ENCODE data around the gene TSPAN16. TPM values are rescaled to one million over a fixed set of nuclear protein-coding genes. Genes with fewer than 3 reads are reported as not detected.
A peak's percentile ranks its signal among the peaks of the same experiment; 100 is the strongest.

TSPAN16 gene
- total RNA-seq, 1 experiment from 2014 or later: not detected

- H3K27me3 Mint-ChIP-seq (ENCODE audit: insufficient read depth, unreplicated experiment): no peaks in the 10 kb centered on the region
- H3K4me1 Mint-ChIP-seq (ENCODE audit: low read depth, unreplicated experiment): peaks cover 44% of the 10 kb centered on the region
- H3K27ac Mint-ChIP-seq (ENCODE audit: unreplicated experiment): peak overlapping the region; percentile 87
- DNase-seq: peak; percentile 83 to 86
- H3K36me3 ChIP-seq (ENCODE audit: control insufficient read depth, insufficient read depth, low read length): no peaks in the 10 kb centered on the region
- ChIA-PET CTCF (interaction anchor here (0.6 to 0.8 kb wide), 3 partner anchors 21 to 117 kb away, joined by 3 to 5 read pairs (median 4); no protein-coding TSS in a partner anchor), POLR2A (interaction anchor here (0.6 kb wide), 1 partner anchor 663 kb away, joined by 8 read pairs; no protein-coding TSS in a partner anchor)
- no TSS peak for BruUV-seq (replicated peaks)
- peaks cover 23% of the 10 kb centered on the region for H3K36me3 Mint-ChIP-seq (ENCODE audit: insufficient read depth, unreplicated experiment)
- no peak for TF ChIP-seq CTCF (IDR thresholded peaks at IDR 0.05; ENCODE audit: insufficient read depth in 1 of 2, low read depth in 1 of 2, low read length in 1 of 2, severe bottlenecking in 1 of 2, unreplicated experiment in 1 of 2)
- H3K4me1 ChIP-seq: peaks cover 46% of the 10 kb centered on the region
- intact Hi-C loops (cut with micrococcal nuclease; ENCODE audit: unreplicated experiment): loop anchor here (1.0 kb wide), 1 partner anchor 11 kb away; no protein-coding TSS in a partner anchor
- peak overlapping the region; percentile 12 for H3K4me3 Mint-ChIP-seq (ENCODE audit: unreplicated experiment)
- H3K9me3 Mint-ChIP-seq (ENCODE audit: unreplicated experiment): no peaks in the 10 kb centered on the region
- H3K4me3 ChIP-seq (ENCODE audit: low read depth, low read length): no peak overlapping the region
- H3K27me3 ChIP-seq (replicated peaks; ENCODE audit: control insufficient read depth, insufficient read depth, low read length): no peaks in the 10 kb centered on the region
- no peaks in the 10 kb centered on the region for H3K9me3 ChIP-seq
These were observed 31.3 kb upstream of the TSPAN16 start for GRCh38 chr19:11264452-11265176.

GRCh38 chr19:11265177-11265784 lies 30.7 kb upstream of the TSPAN16 start:
- H3K4me1 ChIP-seq: peaks cover 46% of the 10 kb centered on the region

More at GRCh38 chr19:11265177-11265784, 30.7 kb upstream of the TSPAN16 start:
- intact Hi-C loops (cut with micrococcal nuclease; ENCODE audit: unreplicated experiment): loop anchor here (1.0 kb wide), 1 partner anchor 10 kb away; no protein-coding TSS in a partner anchor
- no peaks in the 10 kb centered on the region for H3K27me3 Mint-ChIP-seq (ENCODE audit: insufficient read depth, unreplicated experiment)
- peaks cover 44% of the 10 kb centered on the region for H3K4me1 Mint-ChIP-seq (ENCODE audit: low read depth, unreplicated experiment)
- ChIA-PET CTCF (interaction anchor here (0.6 to 1.6 kb wide), 4 partner anchors 28 to 170 kb away, joined by 3 to 5 read pairs (median 4); partner anchors contain the start of gene PRKCSH), POLR2A (interaction anchor here (1.0 to 1.4 kb wide), 5 partner anchors 9 to 153 kb away, joined by 3 to 5 read pairs (median 3); no protein-coding TSS in a partner anchor)
- H3K27me3 ChIP-seq (replicated peaks; ENCODE audit: control insufficient read depth, insufficient read depth, low read length): no peaks in the 10 kb centered on the region
- peak overlapping the region; percentile 12 for H3K4me3 Mint-ChIP-seq (ENCODE audit: unreplicated experiment)
- no peaks in the 10 kb centered on the region for H3K9me3 Mint-ChIP-seq (ENCODE audit: unreplicated experiment)
- TSS peak; percentile 92 for BruUV-seq (replicated peaks)
- H3K36me3 ChIP-seq (ENCODE audit: control insufficient read depth, insufficient read depth, low read length): no peaks in the 10 kb centered on the region
- H3K27ac Mint-ChIP-seq (ENCODE audit: unreplicated experiment): peak overlapping the region; percentile 87
- no peak overlapping the region for H3K4me3 ChIP-seq (ENCODE audit: low read depth, low read length)
- H3K36me3 Mint-ChIP-seq (ENCODE audit: insufficient read depth, unreplicated experiment): peaks cover 23% of the 10 kb centered on the region
- no peak for TF ChIP-seq CTCF (IDR thresholded peaks at IDR 0.05; ENCODE audit: insufficient read depth in 1 of 2, low read depth in 1 of 2, low read length in 1 of 2, severe bottlenecking in 1 of 2, unreplicated experiment in 1 of 2)
- DNase-seq: no peak
- no peaks in the 10 kb centered on the region for H3K9me3 ChIP-seq

Measured in Caco-2 (cell line).